ENCODE data around the gene DNAH6.

Gene DNAH6

GRCh38 chr2:84808279-84808678 is 292.0 kb downstream of the DNAH6 start:
- DNase-seq, result no peak

GRCh38 chr2:84811839-84812431 is 295.6 kb downstream of the DNAH6 start:
- no peak for DNase-seq

- DNase-seq, result no peak
These were observed 298.8 kb downstream of the DNAH6 start for GRCh38 chr2:84815146-84815545.

- no peak for DNase-seq
These were observed 300.2 kb downstream of the DNAH6 start for GRCh38 chr2:84816426-84817026.

- DNase-seq, result no peak
These were observed 300.9 kb downstream of the DNAH6 start for GRCh38 chr2:84817239-84817655.

- DNase-seq, result no peak
These were observed 305.5 kb downstream of the DNAH6 start for GRCh38 chr2:84821806-84822205.

GRCh38 chr2:84823229-84823628 is 306.9 kb downstream of the DNAH6 start:
- DNase-seq, result no peak

GRCh38 chr2:84823788-84824187 is 307.5 kb downstream of the DNAH6 start:
- DNase-seq, result no peak

GRCh38 chr2:84827978-84828575 is 311.8 kb downstream of the DNAH6 start:
- DNase-seq, result no peak

- no peak for DNase-seq
These were observed 313.4 kb downstream of the DNAH6 start for GRCh38 chr2:84829693-84830092.

GRCh38 chr2:84830095-84830494 is 313.8 kb downstream of the DNAH6 start:
- no peak for DNase-seq

GRCh38 chr2:84830758-84831500 is 314.6 kb downstream of the DNAH6 start:
- DNase-seq, result no peak

GRCh38 chr2:84832772-84833461 is 316.6 kb downstream of the DNAH6 start:
- DNase-seq, result no peak

- no peak for DNase-seq
These were observed 317.3 kb downstream of the DNAH6 start for GRCh38 chr2:84833481-84834150.

GRCh38 chr2:84836215-84836614 is 319.9 kb downstream of the DNAH6 start:
- DNase-seq, result no peak

GRCh38 chr2:84838434-84839145 is 322.3 kb downstream of the DNAH6 start:
- no peak for DNase-seq

GRCh38 chr2:84839851-84840250 is 323.6 kb downstream of the DNAH6 start:
- DNase-seq, result no peak

- DNase-seq, result no peak
These were observed 324.0 kb downstream of the DNAH6 start for GRCh38 chr2:84840306-84840705.

GRCh38 chr2:84841577-84841976 is 325.3 kb downstream of the DNAH6 start:
- DNase-seq, result no peak

GRCh38 chr2:84844141-84844540 is 327.8 kb downstream of the DNAH6 start:
- no peak for DNase-seq

GRCh38 chr2:84846041-84846663 is 329.9 kb downstream of the DNAH6 start:
- DNase-seq, result no peak

- no peak for DNase-seq
These were observed 330.4 kb downstream of the DNAH6 start for GRCh38 chr2:84846741-84847142.
